Stimulated activated CD4-positive, alpha-beta T cell treated with anti-CD3 and anti-CD28 coated beads, Interleukin-12 subunit alpha, Interleukin-12 subunit beta, amount 100 ng/mL, for 4 hours (primary cell): ENCODE results near the gene DENND5A.
"Not testable (repeated sequence)": the region's sequence is repeated elsewhere in the genome, so short reads cannot be mapped to it uniquely, and the experiment has no call there.

Experiments
- DNase-seq: peaks from one replicate; pipeline ENCODE4 v3.0.0-alpha.2; 2020

Gene DENND5A

DNA sequence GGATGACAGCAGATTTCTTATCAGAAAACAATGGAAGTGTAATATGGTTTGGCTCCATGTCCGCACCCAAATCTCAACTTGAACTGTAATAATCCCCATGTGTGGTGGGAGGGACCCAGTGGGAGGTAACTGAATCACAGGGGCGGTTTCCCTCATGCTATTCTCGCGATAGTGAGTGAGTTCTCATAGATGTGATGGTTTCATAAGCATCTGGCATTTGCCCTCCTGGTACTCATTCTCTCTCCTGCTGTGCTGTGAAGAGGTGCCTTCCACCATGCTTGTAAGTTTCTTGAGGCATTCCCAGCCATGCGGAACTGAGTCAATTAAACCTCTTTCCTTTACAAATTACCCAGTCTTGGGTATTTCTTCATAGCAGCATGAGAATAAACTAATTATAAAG, 92.8 kb downstream of the DENND5A start:
- DNase-seq, result no peak

DNA sequence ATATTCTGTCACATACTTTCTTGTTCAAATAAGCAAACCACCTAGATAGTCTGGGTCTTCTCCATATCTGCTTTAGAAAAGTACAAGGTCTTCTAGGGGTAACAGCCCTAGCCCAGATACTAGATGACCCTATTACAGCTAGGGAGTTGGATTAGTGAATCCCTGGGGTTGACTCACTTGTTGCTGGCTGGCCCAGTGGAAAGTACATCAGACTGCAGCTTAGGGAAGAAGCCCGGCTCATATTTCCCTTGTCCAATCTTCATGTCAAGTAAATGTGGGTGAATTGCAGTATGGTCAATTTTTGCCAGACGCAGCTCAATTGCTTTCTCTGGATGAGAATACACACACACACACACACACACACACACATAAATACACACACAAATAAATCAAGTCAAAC, 94.7 kb downstream of the DENND5A start:
- no peak for DNase-seq

DNA sequence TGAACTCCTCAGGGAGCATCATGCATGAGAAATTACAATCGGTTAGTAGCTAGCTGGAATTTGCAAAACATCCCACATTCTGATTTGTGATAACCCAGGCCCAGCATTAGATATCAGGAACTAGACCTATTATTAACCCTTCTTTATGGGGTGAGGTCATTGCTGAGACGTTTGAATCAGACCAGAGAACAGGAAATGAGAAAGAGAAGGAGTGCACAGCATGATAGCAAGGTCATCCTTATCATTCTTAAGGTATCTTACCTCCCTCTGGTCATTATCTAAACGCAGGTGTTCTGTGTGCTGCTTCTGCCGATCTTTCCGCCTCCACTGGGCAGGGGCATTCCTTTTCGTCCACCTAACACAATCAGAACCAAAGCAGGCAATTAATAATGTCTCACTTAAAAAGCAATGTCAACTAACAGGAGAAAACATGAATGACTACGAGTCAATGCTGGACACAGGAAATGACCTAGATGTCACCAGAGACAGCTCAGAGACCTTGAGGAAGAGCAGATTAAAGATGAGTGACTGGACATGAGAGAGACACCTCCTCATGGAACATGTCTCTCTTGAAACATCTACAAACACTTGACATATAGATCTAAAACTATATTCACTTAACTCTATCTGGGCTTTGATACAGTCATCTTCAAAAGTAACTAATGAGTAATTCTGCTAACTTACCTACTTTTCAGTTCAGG, 95.4 kb downstream of the DENND5A start:
- DNase-seq, result no peak

DNA sequence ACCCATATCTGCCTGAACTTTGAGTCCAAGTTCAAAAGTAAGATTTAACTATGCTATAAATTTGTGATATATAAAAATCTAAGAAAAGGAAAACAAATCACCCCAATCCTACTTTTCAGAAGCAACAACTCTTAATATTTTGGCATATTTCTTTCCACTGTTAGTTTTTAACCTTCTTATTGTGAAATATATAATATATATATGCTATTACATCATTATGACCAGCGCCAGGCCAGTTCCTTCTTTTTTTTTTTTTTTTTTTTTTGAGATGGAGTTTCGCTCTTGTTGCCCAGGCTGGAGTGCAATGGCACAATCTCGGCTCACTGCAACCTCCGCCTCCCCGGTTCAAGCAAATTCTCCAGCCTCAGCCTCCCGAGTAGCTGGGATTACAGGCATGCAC, 103.2 kb downstream of the DENND5A start:
- DNase-seq, result not testable (repeated sequence)

DNA sequence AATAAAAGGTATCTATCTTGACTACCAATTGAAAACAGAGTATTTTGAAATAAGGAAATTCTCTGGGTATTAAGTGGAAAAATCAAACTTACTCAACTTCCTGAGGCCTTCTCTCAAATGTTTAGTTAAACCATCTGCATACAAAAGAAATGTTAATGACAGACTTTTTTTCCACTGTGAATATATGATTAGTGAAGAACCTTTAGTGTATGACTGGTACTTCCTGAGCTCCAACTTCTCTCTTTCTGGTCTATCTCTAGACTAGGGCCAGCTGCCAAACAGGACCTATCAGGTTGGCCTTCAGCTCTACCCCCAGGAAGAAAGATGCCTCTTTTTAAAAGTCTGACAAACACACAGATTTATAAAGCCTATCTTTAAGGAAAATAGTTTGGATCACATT, 105.0 kb downstream of the DENND5A start:
- no peak for DNase-seq

DNA sequence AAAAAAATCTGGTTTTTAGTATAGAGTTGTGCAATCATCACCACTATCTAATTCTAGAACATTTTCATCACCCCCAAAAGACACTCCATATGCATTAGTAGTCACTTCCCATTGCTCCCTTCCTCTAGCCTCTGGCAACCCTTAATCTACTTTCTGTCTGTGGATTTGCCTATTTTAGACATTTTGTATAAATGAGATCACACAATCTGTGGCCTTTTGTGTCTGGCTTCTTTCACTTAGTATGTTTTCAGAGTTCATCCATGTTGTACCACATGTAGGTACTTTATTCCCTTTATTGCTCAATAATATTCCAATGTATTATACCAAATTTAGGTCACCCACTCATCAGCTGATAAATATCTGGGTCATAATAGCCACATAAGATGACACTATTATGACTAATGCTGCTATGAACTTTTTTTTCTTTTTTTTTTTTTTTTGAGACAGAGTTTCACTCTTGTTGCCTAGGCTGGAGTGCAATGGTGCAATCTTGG, 106.2 kb downstream of the DENND5A start:
- no peak for DNase-seq

DNA sequence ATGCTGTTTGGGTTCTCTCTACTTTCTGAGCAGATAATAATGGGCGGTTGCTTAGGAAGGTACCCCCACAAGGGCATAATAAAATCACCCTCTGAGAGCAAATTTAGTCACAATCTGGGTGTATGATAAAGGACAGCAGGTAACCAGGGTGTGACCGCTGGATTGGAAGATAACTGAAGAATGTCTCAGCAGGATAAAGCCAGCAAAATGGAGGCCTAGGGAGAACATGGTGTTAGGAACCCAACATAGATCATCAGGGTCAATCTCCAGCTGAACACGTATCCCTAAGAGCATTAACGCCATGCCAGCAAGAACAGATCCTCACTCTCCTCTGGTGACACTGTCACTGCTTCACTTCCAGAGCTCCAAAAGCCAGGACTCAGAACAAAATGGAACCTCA, 109.2 kb downstream of the DENND5A start:
- no peak for DNase-seq

DNA sequence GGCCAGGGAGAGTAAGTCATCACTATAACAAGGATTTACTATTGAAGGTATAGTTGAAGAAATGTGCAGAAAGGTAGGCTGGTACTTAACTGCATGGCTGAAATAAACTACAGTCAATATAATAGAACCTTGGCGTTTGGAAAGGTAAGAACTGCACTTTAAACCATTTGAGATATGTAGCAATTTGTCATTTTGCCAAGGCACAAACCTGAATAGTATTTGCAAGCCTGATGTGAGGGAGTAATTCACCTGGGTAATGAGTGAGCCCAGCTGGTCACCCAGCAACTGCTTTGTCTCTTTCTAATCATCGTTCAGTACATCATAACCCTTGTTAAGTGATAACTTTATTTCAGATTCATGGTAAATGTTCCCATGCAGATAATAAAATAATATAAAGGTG, 111.5 kb downstream of the DENND5A start:
- DNase-seq, result no peak

DNA sequence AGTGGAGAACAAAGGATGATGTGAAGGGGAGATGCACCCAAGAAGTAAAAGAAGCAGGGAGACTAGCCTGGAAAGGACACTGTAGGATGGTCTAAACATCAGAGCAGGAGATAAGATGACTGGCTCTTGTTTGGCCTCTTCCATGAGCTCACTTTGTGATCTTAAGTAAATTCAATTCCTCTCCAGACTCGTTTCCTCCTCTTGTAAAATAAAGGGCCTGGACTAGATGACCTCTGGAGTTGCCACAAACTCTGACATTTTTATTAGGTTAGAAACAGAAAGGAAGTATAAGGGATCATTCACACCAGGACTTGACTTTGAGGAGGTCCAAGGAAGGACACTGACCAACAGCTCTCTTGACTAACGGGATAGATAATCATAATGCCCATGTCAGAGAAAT, 113.5 kb downstream of the DENND5A start:
- no peak for DNase-seq

DNA sequence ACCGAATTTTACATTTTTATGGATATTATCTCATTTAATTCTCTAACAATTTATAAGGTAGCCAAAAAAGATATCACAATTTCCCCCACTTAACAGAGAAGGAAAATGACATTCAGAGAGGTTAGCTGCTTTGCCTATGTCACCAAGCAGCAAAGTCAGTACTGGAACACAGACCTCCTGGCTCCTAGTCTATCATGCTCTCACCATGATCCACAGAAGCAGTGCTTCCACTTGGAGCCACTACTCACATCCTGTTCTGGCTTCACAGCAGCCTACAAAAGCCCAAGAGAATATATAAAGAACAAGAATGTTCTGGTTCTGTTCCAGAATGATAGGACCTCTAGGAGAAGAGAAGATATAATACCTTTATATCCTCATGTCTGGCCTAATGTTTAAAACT, 114.2 kb downstream of the DENND5A start:
- DNase-seq, result no peak

DNA sequence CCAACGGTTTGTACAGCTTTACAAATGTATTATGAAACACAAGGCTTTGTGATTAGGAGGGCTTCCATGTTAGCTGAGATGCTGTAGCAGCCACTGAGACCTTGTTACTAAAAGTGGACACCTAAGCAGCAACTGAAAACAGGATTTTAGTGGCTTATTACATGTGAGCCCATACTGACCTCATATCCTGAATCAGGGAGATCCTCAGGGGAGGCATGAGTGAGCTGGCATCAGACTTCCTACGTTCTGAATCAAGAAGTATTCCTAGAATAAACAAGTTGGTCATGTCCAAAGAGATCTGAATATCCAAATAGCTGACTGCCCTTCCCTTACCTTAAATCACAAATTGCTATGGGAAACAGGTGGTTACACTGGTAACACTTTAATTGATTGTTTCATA, 114.6 kb downstream of the DENND5A start:
- no peak for DNase-seq

DNA sequence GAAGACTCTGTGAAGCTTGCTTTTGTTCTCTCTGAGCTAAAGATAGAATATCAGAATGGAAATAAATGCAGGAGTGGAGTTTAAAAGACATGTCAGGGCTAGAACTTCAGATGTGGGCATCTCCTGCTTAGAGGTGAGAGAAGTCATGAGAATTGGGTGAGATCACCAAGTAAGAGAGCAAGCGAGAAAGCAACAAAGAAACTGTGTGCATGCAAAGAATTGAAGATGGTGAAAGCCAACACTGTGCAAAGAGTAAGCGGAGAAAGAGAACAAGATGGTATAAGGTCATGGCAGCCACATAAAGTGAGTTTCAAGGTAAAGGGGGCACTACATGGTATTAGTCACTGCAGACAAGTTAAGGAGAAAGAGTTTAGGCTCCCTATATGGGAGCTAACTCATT, 116.4 kb downstream of the DENND5A start:
- no peak for DNase-seq

DNA sequence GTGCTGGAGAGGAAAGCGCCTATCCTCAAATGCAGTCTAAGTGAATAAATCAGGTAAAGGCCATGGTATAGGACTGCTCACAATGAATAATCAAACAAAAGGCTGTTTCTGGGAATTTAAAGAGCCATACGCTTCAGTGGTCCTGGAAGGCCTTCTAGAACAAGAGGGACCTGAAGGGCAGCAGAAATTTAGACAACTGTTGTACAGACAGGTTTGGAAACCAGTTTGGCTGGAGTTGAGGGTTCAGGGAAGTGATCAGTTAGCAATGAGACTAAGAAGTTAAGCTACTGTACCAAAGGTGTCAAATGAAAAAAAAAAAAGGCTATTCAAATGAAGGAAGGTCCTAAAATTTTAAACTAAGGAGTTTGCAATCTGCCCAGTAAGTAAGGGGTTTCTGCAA, 117.1 kb downstream of the DENND5A start:
- no peak for DNase-seq

DNA sequence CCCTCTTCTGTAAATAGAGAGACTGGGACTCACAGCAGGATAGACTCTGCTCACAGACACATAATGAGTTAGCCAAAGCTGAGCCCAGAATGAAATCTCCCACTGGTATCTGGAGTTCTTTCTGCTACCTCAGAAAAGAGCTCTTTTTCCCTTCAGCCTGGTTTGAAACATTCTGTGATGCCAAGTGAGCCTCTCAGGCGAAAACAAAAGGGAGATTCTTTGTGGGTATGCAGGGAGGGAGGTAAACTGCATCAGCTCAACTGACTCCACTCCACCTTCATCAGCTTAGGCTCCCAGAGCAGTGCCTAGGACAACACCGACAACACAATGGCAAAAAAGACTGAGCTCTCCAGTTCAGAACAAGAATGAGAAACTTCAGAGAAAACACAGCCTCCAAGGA, 118.7 kb downstream of the DENND5A start:
- DNase-seq, result no peak

DNA sequence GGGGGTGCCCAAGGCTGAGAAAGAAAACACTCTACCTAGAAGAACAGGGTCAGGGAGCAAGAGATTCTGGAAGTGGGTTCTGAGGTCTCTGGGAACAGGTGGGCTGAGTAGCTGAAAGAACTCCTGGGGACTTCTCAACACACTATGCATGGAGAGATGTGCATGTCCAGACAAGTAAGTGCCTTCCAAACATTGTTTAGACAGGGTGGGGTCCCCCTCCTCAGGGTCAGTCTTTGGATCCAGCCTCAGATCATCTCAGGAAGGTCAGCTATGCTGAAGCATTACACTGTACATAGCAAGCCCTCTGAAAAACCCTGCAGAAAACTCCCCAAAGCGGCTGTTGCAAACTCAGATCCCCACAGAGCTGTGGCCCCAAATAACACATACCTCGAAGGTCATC, 119.9 kb downstream of the DENND5A start:
- no peak for DNase-seq

DNA sequence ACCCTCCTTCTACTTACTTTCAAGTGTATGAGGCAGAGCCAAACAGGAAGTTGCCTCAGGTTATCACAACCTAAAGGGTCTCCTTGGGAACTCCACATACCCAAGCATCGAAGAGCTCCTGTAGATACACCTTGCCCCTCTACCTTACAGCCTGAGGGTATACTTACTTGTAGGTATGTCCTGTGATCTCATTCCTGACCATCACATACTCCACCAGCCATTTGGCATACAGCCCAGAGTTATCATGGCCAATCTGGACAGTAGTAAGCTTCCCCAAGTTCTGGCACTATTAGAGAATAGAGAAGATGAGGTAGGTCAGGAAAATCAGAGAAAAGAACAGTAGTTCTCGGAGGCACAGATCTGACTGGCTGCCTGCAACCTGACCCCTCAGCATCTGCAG, 120.3 kb downstream of the DENND5A start:
- DNase-seq, result no peak

DNA sequence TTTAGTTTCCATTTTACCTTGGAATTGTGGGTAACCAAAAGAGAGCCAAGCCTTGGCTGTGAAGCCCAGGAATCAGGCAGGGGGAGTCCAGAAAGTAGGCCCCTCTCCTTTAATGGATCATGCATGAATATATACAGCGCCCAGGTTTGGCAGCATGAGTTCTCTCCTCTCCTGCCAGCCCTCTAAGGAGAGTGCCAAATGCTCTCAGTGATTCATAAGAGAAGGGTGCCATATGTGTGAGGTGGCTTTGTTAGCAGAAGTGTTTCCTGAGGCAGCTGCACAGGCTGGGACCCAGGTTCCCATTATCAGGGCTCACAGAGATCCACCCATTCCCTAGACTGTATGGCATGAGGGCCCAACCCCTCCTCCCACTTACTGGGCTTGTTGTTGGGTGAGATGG, 121.4 kb downstream of the DENND5A start:
- no peak for DNase-seq

DNA sequence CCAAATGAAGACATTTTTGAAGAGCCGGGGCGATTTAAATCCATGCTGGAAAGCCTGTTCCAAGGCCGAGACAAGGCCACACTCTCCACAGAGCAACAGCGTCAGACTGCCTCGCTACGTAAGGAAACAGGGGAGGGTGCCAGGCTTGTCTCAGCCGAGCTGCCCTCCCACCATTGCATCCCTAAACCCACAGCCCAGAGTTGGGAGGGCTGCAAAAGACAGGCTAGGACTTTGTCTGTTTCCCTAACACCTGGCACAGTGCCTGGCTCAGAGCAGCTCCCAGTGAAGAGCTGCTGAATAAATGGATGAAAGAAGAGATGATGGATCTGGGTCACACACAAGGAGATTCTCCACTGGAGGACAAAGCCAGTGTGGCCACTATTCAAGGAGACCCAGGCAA, 122.4 kb downstream of the DENND5A start:
- no peak for DNase-seq

DNA sequence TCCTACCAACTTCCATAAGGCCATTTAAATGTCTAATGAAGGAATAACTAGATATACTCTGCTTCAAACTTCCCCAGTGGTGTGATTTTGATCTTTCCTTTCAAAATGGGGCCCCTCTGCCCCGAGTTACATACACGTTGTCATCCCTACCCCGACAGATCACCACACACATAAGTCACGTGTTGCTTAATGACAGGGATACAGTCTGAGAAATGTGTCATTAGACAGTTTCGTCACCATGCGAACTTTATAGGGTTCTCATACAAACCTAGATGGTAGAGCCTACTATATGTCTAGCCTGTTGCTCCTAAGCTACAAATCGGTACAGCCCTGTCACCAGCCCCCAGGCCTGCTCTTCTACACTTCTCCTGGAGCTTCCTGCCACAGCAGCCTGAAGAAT, 124.0 kb downstream of the DENND5A start:
- no peak for DNase-seq

DNA sequence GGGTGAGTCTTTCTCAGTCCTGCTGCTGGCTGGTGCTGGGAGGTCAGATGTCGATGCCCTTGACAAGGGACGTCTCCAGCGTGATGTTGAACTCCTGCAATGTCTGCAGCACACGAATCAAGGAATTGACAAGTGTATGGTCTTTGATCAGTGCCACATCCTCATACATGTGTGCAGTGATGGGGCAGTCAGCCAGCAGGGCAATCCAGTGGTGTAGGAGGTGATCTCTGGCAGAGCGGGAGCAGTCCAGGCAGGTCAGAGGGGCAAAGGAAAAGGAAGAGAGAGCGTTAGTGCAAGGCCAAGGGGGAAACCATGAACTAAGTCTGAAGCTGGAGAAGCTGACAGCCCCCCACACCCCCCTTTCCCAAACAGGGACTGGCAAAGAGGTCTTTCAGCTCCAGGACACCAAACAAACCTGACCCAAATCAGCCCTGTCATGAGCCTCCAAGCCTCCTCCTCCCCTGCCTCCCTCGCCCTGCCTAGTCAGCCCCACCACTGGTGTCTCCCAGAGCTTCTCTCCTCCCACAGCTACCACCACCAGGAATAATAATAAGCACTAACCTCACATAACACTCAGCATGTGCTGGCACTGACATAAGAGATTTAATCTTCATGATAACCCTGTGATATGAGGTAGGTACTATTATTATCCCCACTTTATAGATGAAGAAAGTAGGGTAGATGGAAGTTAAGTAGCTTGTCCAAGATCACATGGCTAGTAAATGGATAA, 125.4 kb downstream of the DENND5A start:
- DNase-seq, result no peak

DNA sequence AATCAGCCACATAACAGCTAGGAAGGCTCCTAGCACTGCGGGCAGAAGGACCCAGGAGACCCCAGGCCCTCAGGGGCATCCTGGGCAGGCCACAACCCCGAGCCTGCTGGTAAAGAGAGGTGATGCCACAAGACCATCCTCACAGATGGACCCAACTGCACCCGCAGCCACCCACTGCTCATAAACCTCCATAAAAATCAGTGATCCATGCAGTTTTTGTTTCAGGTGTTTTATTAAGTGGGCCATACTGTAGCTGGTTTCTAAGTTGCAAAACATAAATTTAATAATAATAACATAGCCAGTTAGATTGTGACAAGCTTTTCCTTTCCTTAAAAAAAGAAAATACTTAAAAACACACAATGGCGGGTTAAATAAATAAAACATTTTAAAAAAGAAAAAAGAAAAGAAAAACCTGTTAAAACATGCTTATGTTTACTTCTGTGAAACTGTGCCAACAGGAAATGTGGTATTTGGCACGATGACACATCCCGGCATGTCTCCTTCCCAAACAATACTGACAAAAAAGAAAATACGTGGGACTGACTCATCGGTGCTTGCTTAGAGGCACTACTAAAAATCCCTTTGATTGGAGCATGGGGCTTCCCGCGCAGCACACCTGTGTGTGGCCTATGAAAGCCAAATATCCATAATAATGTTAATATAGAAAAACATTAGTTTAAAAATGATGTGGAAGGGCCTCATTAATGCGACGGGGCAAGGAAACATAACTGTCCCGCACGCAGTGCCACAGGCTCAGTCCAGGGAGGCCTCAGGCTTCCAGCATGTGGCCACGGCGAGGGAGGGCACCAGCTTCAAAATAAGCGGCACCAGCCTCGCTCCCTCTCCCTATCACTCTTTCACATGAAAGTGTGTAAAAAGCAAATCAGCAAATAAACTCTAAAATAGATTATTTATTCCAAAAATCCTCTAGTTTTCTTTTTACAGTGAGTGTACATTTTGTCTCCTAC, 126.3 kb downstream of the DENND5A start:
- no peak for DNase-seq

DNA sequence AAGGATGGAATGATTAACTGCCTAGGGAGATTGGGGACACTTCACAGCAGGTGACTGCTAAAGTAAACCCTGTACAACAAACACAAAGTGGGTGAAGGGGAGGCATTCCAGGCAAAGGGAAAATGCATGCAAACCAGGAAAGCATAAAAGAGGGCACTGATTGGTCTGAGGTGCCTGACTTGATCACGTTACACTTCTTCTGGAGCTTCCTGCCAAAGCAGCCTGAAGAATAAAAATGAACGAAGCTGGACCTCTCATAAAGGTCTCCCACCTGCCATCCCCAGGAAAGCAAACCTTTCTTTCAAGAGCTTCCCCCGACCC, 127.1 kb downstream of the DENND5A start:
- no peak for DNase-seq

DNA sequence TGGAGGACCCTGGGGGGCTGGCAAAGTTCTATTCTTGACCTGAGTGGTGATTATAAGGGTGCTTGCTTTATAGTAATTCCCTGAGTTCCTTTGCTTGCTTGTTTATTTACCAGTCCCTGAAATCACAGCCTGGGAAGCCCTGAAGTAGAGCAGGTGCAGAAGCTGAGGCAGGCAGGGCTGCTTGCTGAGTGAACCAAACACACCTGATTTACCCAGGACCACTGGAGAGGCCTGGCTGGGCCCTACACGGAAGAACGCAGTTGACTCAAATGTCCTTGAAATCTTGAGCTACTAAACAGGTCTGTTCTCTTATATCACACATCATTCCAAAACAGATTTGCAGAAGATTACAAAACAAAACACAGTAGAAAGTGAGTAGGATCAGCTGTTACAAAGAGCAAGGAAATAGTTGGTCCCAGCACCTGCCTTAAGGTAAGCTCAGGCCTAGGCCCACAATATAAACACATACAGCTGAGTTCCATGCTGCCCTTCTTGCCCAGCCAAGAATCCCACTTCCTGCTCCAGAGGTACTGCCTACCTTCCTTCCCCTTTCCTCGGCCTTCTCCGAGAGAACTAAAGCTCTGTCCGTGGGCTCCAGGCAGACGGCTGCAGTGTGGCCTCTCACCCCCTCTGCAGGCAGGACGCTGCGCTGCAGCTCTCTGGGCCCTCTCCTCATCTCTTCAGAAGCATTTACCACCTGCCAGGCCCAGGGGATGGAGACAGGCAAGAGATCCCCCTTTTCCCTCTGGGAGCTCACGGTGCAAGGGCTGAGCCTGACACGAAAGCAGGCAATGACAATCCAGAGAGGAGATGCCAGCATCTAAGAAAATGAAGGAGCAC, 127.6 kb downstream of the DENND5A start:
- peak; percentile 62 for DNase-seq
